B cell (primary cell): ENCODE data around the gene APOLD1. TPM values are rescaled to one million over a fixed set of nuclear protein-coding genes. Genes with fewer than 3 reads are reported as not detected.
"Not testable (repeated sequence)": the region's sequence is repeated elsewhere in the genome, so short reads cannot be mapped to it uniquely, and the experiment has no call there.

Experiments
- ATAC-seq: fragments of 200-7000 bp; cut with Tn5 transposase; one replicate; pipeline ENCODE4 v1.10.0; 2021; ENCODE audit warnings: low read depth, mild to moderate bottlenecking, moderate number of reproducible peaks, moderate library complexity
- CTCF ChIA-PET: fragments of 350-600 bp; sonication (Branson Sonifier 250); formaldehyde crosslinking; loops from one replicate; lab custom pipeline; 2021; ENCODE audit warnings: antibody characterized with exemption, inconsistent platforms; lab: Charles Lee
- POLR2A ChIA-PET: fragments of 350-600 bp; sonication (Branson Sonifier 250); formaldehyde crosslinking; loops from one replicate; lab custom pipeline; 2021; ENCODE audit warnings: antibody characterized with exemption; lab: Charles Lee
- DNase-seq: peaks from one replicate; pipeline ENCODE4 v3.0.0; 2013
- H2AFZ ChIP-seq: 2 replicates; pipeline ENCODE4 v1.6.1; 2012; ENCODE audit warnings: mild to moderate bottlenecking, low read depth, low read length; ENCODE audit not compliant: insufficient read depth, poor library complexity, severe bottlenecking
- H3K27ac ChIP-seq, 2 donors: 1 replicate in 1 of 2; 2 replicates in 1 of 2; pipeline ENCODE4 v1.5.1; 2012 to 2013; ENCODE audit warnings: low read length in 2 of 2, mild to moderate bottlenecking in 2 of 2, moderate library complexity in 1 of 2
- H3K27me3 ChIP-seq, 4 experiments: fragments of 200-600 bp in 1 of 4; sonication (generic) in 1 of 4; replicated peaks in 1 of 4; 1 replicate in 2 of 4; 2 replicates in 2 of 4; pipeline versions ENCODE4 v1.6.1 to v1.7.0; 2013 to 2016; ENCODE audit warnings: low read length in 3 of 4, mild to moderate bottlenecking in 2 of 4, mixed read lengths in 1 of 4, moderate library complexity in 1 of 4; ENCODE audit not compliant: insufficient read depth in 4 of 4, control insufficient read depth in 3 of 4; ENCODE audit errors: control extremely low read depth in 1 of 4
- H3K36me3 ChIP-seq, 2 experiments: replicated peaks in 1 of 2; 1 replicate in 1 of 2; 2 replicates in 1 of 2; pipeline versions ENCODE4 v1.6.1 to v1.7.1; 2013; ENCODE audit warnings: low read length in 1 of 2; ENCODE audit not compliant: insufficient read depth in 2 of 2, control insufficient read depth in 1 of 2; ENCODE audit errors: control extremely low read depth in 1 of 2, extremely low read depth in 1 of 2
- H3K4me1 ChIP-seq, 2 donors: fragments of 200-600 bp in 1 of 2; sonication (generic) in 1 of 2; 1 replicate in 1 of 2; 2 replicates in 1 of 2; pipeline versions ENCODE4 v1.5.1 to v1.6.1; 2013 to 2017; ENCODE audit warnings: low read length in 2 of 2; ENCODE audit not compliant: control insufficient read depth in 2 of 2, insufficient read depth in 2 of 2
- H3K4me2 ChIP-seq: replicated peaks from 2 replicates; pipeline ENCODE3; 2012; ENCODE audit warnings: mild to moderate bottlenecking, low read depth, low read length; ENCODE audit not compliant: poor library complexity, severe bottlenecking
- H3K4me3 ChIP-seq, 5 experiments: fragments of 200-600 bp in 1 of 5; sonication (generic) in 1 of 5; 1 replicate in 3 of 5; 2 replicates in 2 of 5; pipeline versions ENCODE4 v1.5.1 to v1.7.0; 2011 to 2016; ENCODE audit warnings: low read length in 4 of 5, mild to moderate bottlenecking in 4 of 5, low read depth in 2 of 5, control low read depth in 1 of 5, moderate library complexity in 1 of 5; ENCODE audit not compliant: insufficient read depth in 1 of 5; ENCODE audit errors: control extremely low read depth in 1 of 5, extremely low read depth in 1 of 5
- H3K79me2 ChIP-seq: fragments of 200-600 bp; sonication (generic); one replicate; pipeline ENCODE4 v1.6.0; 2016; ENCODE audit warnings: low read length; ENCODE audit not compliant: control insufficient read depth, insufficient read depth
- H3K9ac ChIP-seq: fragments of 200-600 bp; sonication (generic); 2 replicates; pipeline ENCODE4 v1.6.1; 2017; ENCODE audit warnings: mild to moderate bottlenecking, low read length, moderate library complexity
- H3K9me3 ChIP-seq, 3 donors: one replicate each; pipeline versions ENCODE4 v1.6.1 to v1.7.1; 2013; ENCODE audit warnings: low read length in 2 of 3; ENCODE audit not compliant: control insufficient read depth in 2 of 3, insufficient read depth in 1 of 3; ENCODE audit errors: control extremely low read depth in 1 of 3
- H4K20me1 ChIP-seq: 2 replicates; pipeline ENCODE4 v1.6.0; 2012; ENCODE audit warnings: mild to moderate bottlenecking, low read length; ENCODE audit not compliant: insufficient read depth, control insufficient read depth, poor library complexity, severe bottlenecking
- H3K27ac Mint-ChIP-seq: one replicate; pipeline ENCODE4 v1.8.0; 2021; ENCODE audit warnings: mixed read lengths
- H3K27me3 Mint-ChIP-seq: one replicate; pipeline ENCODE4 v1.8.0; 2021; ENCODE audit warnings: mixed read lengths
- H3K4me1 Mint-ChIP-seq: one replicate; pipeline ENCODE4 v1.8.0; 2021; ENCODE audit warnings: mixed read lengths
- H3K4me3 Mint-ChIP-seq: one replicate; pipeline ENCODE4 v1.8.0; 2021; ENCODE audit warnings: mixed read lengths
- H3K9me3 Mint-ChIP-seq: one replicate; pipeline ENCODE4 v1.8.0; 2022; ENCODE audit warnings: mixed read lengths; ENCODE audit not compliant: insufficient read depth
- EZH2 ChIP-seq: IDR thresholded peaks from 2 replicates; pipeline ENCODE4 v1.6.1; 2012; ENCODE audit warnings: borderline replicate concordance, low read depth, mild to moderate bottlenecking, moderate library complexity, low read length; ENCODE audit not compliant: insufficient read depth, poor library complexity, severe bottlenecking
- WGBS: methylation state at CpG from one replicate; pipeline ENCODE4 v1.1.5; 2013; ENCODE audit warnings: missing lambda C conversion rate; ENCODE audit not compliant: insufficient coverage; 5-methylcytosine and 5-hydroxymethylcytosine counted together
- intact Hi-C: fragments of 100-400 bp; cut with micrococcal nuclease; formaldehyde crosslinking; loops from one replicate; pipeline ENCODE4 v1.10.0; 2022
- polyA plus RNA-seq: library from polyadenylated mRNA; depleted of rRNA; stranded (reverse); fragments of >200 nt; gene quantifications from 2 replicates; pipeline ENCODE4 v1.2.3, GENCODE V29; 2012
- total RNA-seq, 2 donors: library from RNA; stranded (reverse); fragments of 120-200 nt in 1 of 2; gene quantifications; 1 replicate in 1 of 2; 2 replicates in 1 of 2; pipeline versions ENCODE4 v1.2.3 to v1.2.4, GENCODE V29; 2013 to 2022
- TF ChIP-seq, protein P1 (sequence below): fragments of 200-600 bp; IDR thresholded peaks from one replicate; pipeline ENCODE4 v1.8.0; 2022; ENCODE audit warnings: antibody characterized with exemption, mild to moderate bottlenecking

APOLD1 gene
- total and polyA plus RNA-seq, 2 donors (not counting 1 experiment from before 2014, with no cell fraction given) = 1.5 to 4.7 TPM

DNA sequence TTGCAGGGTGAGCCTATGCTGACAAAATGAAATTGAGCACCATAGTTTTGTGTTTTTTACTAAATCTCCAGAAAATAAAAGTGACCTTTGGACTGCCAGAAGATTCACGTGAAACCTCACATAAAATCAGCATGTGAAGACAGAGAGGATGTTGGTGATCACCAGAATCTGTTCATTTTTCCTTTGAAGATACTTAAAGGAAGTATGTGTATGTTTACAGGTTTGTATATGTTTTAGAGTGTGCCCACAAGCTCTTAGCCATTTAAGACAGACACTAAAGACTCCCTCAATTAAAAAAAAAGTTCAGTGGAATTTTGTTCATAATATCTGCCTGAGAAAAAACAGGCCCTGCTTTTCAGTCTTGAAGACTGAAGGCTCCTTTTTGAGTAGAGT is 53.5 kb downstream of the APOLD1 start:
- Histone ChIP-seq H3K36me3 (peaks cover 1 to 6% of the 10 kb centered on the region in 2 experiments), H3K4me1 (peaks cover 0 to 4% of the 10 kb centered on the region in 2 donors), H2AFZ (no peak overlapping the region), H3K4me3 (no peak overlapping the region), H3K4me2 (no peak overlapping the region), H3K79me2 (no peaks in the 10 kb centered on the region), H4K20me1 (no peaks in the 10 kb centered on the region), H3K9ac (no peak overlapping the region), H3K27ac (no peak overlapping the region), H3K27me3 (no peaks in the 10 kb centered on the region), H3K9me3 (peaks cover 0 to 3% (median 0%) of the 10 kb centered on the region in 3 donors)
- TF ChIP-seq EZH2 = no peak
- TF ChIP-seq, protein P1, sequence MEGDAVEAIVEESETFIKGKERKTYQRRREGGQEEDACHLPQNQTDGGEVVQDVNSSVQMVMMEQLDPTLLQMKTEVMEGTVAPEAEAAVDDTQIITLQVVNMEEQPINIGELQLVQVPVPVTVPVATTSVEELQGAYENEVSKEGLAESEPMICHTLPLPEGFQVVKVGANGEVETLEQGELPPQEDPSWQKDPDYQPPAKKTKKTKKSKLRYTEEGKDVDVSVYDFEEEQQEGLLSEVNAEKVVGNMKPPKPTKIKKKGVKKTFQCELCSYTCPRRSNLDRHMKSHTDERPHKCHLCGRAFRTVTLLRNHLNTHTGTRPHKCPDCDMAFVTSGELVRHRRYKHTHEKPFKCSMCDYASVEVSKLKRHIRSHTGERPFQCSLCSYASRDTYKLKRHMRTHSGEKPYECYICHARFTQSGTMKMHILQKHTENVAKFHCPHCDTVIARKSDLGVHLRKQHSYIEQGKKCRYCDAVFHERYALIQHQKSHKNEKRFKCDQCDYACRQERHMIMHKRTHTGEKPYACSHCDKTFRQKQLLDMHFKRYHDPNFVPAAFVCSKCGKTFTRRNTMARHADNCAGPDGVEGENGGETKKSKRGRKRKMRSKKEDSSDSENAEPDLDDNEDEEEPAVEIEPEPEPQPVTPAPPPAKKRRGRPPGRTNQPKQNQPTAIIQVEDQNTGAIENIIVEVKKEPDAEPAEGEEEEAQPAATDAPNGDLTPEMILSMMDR = no peak
- Mint-ChIP-seq H3K4me1 (peaks cover 5% of the 10 kb centered on the region), H3K9me3 (no peaks in the 10 kb centered on the region), H3K4me3 (no peak overlapping the region), H3K27me3 (no peaks in the 10 kb centered on the region), H3K27ac (no peak overlapping the region)
- intact Hi-C loops = no loop called here
- ChIA-PET CTCF (interaction anchor here (1.4 to 2.7 kb wide), 3 partner anchors 14 to 78 kb away, joined by 4 to 14 read pairs (median 5); partner anchors contain the start of gene DDX47), POLR2A (no interaction called here)
- no CpG with 5 or more reads among the region's 1 CpG for WGBS
- ATAC-seq (no peak), DNase-seq (no peak)

DNA sequence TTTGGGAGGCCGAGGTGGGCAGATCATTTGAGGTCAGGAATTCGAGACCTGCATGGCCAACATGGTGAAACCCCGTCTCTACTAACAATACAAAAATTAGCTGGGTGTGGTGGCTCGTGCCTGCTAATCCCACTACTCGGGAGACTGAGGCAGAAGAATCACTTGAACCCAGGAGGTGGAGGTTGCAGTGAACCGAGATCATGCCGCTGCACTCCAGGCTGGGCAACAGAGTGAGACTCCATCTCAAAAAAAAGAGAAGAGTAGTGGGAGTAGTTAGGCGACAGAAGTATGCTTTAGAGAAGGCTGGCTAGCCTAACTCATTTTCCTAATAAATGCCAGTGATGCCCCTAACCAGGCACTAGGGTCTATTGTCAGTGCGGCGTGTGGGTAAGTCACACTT is 54.0 kb downstream of the APOLD1 start:
- H3K4me2 ChIP-seq, H3K4me1 Mint-ChIP-seq, CTCF ChIA-PET, H3K9me3 ChIP-seq, H3K27ac ChIP-seq, H3K9ac ChIP-seq, H3K27me3 Mint-ChIP-seq, intact Hi-C loops, H3K4me1 ChIP-seq, H3K79me2 ChIP-seq, POLR2A ChIA-PET, H3K27me3 ChIP-seq, H3K4me3 ChIP-seq, H3K9me3 Mint-ChIP-seq, ATAC-seq, H3K27ac Mint-ChIP-seq, H4K20me1 ChIP-seq, H2AFZ ChIP-seq, H3K4me3 Mint-ChIP-seq, H3K36me3 ChIP-seq, DNase-seq: not testable (repeated sequence)
- 100% methylated on average over 1 of the region's 10 CpGs for WGBS
